HepG2 (cell line): ENCODE data around the gene ADSS1. TPM values are rescaled to one million over a fixed set of nuclear protein-coding genes. Genes with fewer than 3 reads are reported as not detected.

Experiments
- ATAC-seq: fragments of 200-7000 bp; cut with Tn5 transposase; 3 replicates; pipeline ENCODE4 v1.9.1; 2020; ENCODE audit warnings: mild to moderate bottlenecking, moderate library complexity
- BruUV-seq: library from RNA; stranded (reverse); fragments of 400-500 nt; replicated peaks from 2 replicates; lab custom pipeline; 2021; lab: Mats Ljungman, UMichigan
- CTCF ChIA-PET: fragments of 300-600 bp; formaldehyde crosslinking; extraction: SDS; loops from one replicate; lab custom pipeline; 2021; ENCODE audit warnings: low total read pairs, inconsistent platforms, low intra/inter-chr PET ratio; lab: Yijun Ruan, JAX
- POLR2A ChIA-PET: fragments of 350-600 bp; sonication (Branson Sonifier 250); formaldehyde crosslinking; loops from one replicate; lab custom pipeline; 2020; ENCODE audit warnings: antibody characterized with exemption, inconsistent platforms; lab: Yijun Ruan, JAX
- DNase-seq: peaks from one replicate; pipeline ENCODE4 v3.0.0-alpha.2; 2015; ENCODE audit warnings: low spot score
- FAIRE-seq: peaks from 3 replicates; lab custom pipeline; 2011; peaks lifted over from hg19 to GRCh38; lab: Jason Lieb, UNC
- H2AFZ ChIP-seq: one replicate; pipeline ENCODE4 v1.6.1; 2011; ENCODE audit warnings: low read length, inconsistent platforms
- H3K27ac ChIP-seq: fragments of 300-600 bp; 3 replicates; pipeline ENCODE4 v1.8.0; 2011; ENCODE audit warnings: mixed run types, mild to moderate bottlenecking, mixed read lengths, low read length, inconsistent platforms; ENCODE audit not compliant: insufficient read depth; ENCODE audit errors: extremely low read length
- H3K27me3 ChIP-seq, 2 experiments: fragments of 200-600 bp in 1 of 2; 2 replicates in 1 of 2; 3 replicates in 1 of 2; pipeline versions ENCODE4 v1.6.0 to v1.8.0; 2011; ENCODE audit warnings: low read length in 2 of 2, mild to moderate bottlenecking in 2 of 2, moderate library complexity in 2 of 2, inconsistent platforms in 1 of 2; ENCODE audit not compliant: insufficient read depth in 2 of 2, control insufficient read depth in 1 of 2
- H3K36me3 ChIP-seq, 2 experiments: fragments of 200-600 bp in 1 of 2; replicated peaks in 1 of 2; 2 replicates in 1 of 2; 3 replicates in 1 of 2; pipeline versions ENCODE4 v1.5.1 to v1.8.0; 2011; ENCODE audit warnings: low read length in 2 of 2, inconsistent platforms in 1 of 2; ENCODE audit not compliant: insufficient read depth in 2 of 2, control insufficient read depth in 1 of 2
- H3K4me1 ChIP-seq: 2 replicates; pipeline ENCODE4 v1.5.1; 2012; ENCODE audit warnings: low read length, inconsistent platforms; ENCODE audit not compliant: insufficient read depth
- H3K4me2 ChIP-seq: 2 replicates; pipeline ENCODE4 v1.6.0; 2011; ENCODE audit warnings: low read depth, low read length, inconsistent platforms
- H3K4me3 ChIP-seq, 3 experiments: fragments of 200-600 bp in 1 of 3; sonication (generic), shearing (Covaris generic) in 1 of 3; replicated peaks in 1 of 3; 2 replicates each; pipeline ENCODE4 v1.5.1; 2011 to 2016; ENCODE audit warnings: low read length in 3 of 3, inconsistent platforms in 2 of 3, low read depth in 2 of 3, mild to moderate bottlenecking in 2 of 3, control low read depth in 1 of 3, mixed read lengths in 1 of 3; ENCODE audit not compliant: insufficient read depth in 1 of 3
- H3K79me2 ChIP-seq: one replicate; pipeline ENCODE4 v1.6.1; 2011; ENCODE audit warnings: low read length, inconsistent platforms; ENCODE audit not compliant: insufficient read depth
- H3K9ac ChIP-seq: 2 replicates; pipeline ENCODE4 v1.6.0; 2011; ENCODE audit warnings: mild to moderate bottlenecking, low read depth, low read length, inconsistent platforms; ENCODE audit not compliant: insufficient read depth
- H3K9me3 ChIP-seq: 2 replicates; pipeline ENCODE4 v1.5.1; 2012; ENCODE audit warnings: mild to moderate bottlenecking, low read length
- H4K20me1 ChIP-seq: 2 replicates; pipeline ENCODE4 v1.6.0; 2011; ENCODE audit warnings: inconsistent platforms, mild to moderate bottlenecking, low read length, moderate library complexity; ENCODE audit not compliant: insufficient read depth
- AGO2 ChIP-seq: fragments of 200-400 bp; formaldehyde crosslinking; optimal IDR thresholded peaks from 2 replicates; pipeline ENCODE3; 2017; ENCODE audit warnings: mild to moderate bottlenecking, low read depth, low read length, moderate library complexity
- AKAP8 ChIP-seq: sonication (generic); formaldehyde crosslinking; IDR thresholded peaks from 2 replicates; pipeline ENCODE4 v1.5.1; 2020; ENCODE audit warnings: mild to moderate bottlenecking, missing genetic modification reagents
- CAMTA2 ChIP-seq: sonication (generic); formaldehyde crosslinking; IDR thresholded peaks from 2 replicates; pipeline ENCODE4 v1.4.0; 2020; ENCODE audit warnings: mild to moderate bottlenecking, missing genetic modification reagents, borderline replicate concordance
- IKZF5 ChIP-seq: IDR thresholded peaks from 2 replicates; pipeline ENCODE4 v1.6.1; 2018; ENCODE audit warnings: missing genetic modification reagents, mild to moderate bottlenecking, missing compliant biosample characterization
- NONO ChIP-seq, 2 experiments: fragments of 450-650 bp in 1 of 2; sonication (generic) in 1 of 2; formaldehyde crosslinking in 1 of 2; IDR thresholded peaks in 1 of 2; conservative IDR thresholded peaks in 1 of 2; 2 replicates each; pipeline versions ENCODE4 v1.6.1 to v1.8.0; 2017 to 2022; ENCODE audit warnings: mild to moderate bottlenecking in 1 of 2, missing genetic modification reagents in 1 of 2, moderate library complexity in 1 of 2
- POLR2A ChIP-seq, 2 experiments: IDR thresholded peaks; 2 replicates each; pipeline ENCODE4 v1.6.1; 2011; ENCODE audit warnings: low read depth in 2 of 2, low read length in 2 of 2, mild to moderate bottlenecking in 1 of 2, moderate library complexity in 1 of 2; ENCODE audit not compliant: insufficient read depth in 1 of 2
- POLR2AphosphoS5 ChIP-seq: IDR thresholded peaks from 2 replicates; pipeline ENCODE4 v1.6.1; 2012; ENCODE audit warnings: low read depth, low read length
- PRDM10 ChIP-seq: sonication (generic); formaldehyde crosslinking; IDR thresholded peaks from 2 replicates; pipeline ENCODE4 v1.4.0; 2020; ENCODE audit warnings: low read depth, missing genetic modification reagents
- RBFOX2 ChIP-seq: fragments of 200-400 bp; formaldehyde crosslinking; IDR thresholded peaks from 2 replicates; pipeline ENCODE4 v1.6.1; 2017; ENCODE audit warnings: low read depth, mild to moderate bottlenecking, low read length
- RBM22 ChIP-seq: fragments of 200-400 bp; formaldehyde crosslinking; optimal IDR thresholded peaks from 2 replicates; pipeline ENCODE3; 2017; ENCODE audit warnings: mild to moderate bottlenecking, low read length, moderate library complexity
- RFXANK ChIP-seq: IDR thresholded peaks from 2 replicates; pipeline ENCODE4 v1.6.1; 2016
- SMARCE1 ChIP-seq: fragments of 450-650 bp; IDR thresholded peaks from 2 replicates; pipeline ENCODE4 v1.6.1; 2017; ENCODE audit warnings: borderline replicate concordance
- SPEN ChIP-seq: sonication (generic); formaldehyde crosslinking; IDR thresholded peaks from 2 replicates; pipeline ENCODE4 v1.5.1; 2020; ENCODE audit warnings: low read depth, mild to moderate bottlenecking, missing genetic modification reagents
- ZBTB33 ChIP-seq: sonication (generic); formaldehyde crosslinking; IDR thresholded peaks from 2 replicates; pipeline ENCODE4 v1.4.0; 2020; ENCODE audit warnings: missing genetic modification reagents
- ZC3H13 ChIP-seq: sonication (generic); formaldehyde crosslinking; IDR thresholded peaks from 2 replicates; pipeline ENCODE4 v1.8.1; 2023; ENCODE audit warnings: mild to moderate bottlenecking, missing genetic modification reagents, moderate library complexity
- ZNF296 ChIP-seq: sonication (generic); formaldehyde crosslinking; conservative IDR thresholded peaks from 2 replicates; pipeline ENCODE4 v1.5.0; 2020; ENCODE audit warnings: mild to moderate bottlenecking, missing genetic modification reagents
- WGBS: methylation state at CpG from one replicate; pipeline ENCODE4 v1.1.6; 2017; ENCODE audit warnings: low lambda C conversion rate; 5-methylcytosine and 5-hydroxymethylcytosine counted together
- in situ Hi-C: cut with HindIII; loops from 2 replicates; pipeline ENCODE4 v1.10.0; 2017; ENCODE audit warnings: low pct_unique_long_range_greater_than_20kb; ENCODE audit not compliant: extremely low pct_ligation_motif_present
- intact Hi-C: fragments of 100-400 bp; cut with micrococcal nuclease; formaldehyde crosslinking; loops from one replicate; pipeline ENCODE4 v1.10.0; 2022; ENCODE audit not compliant: unreplicated experiment
- polyA plus RNA-seq, 8 experiments: library from polyadenylated mRNA; depleted of rRNA in 3 of 8; stranded (reverse) in 7 of 8; unstranded in 1 of 8; fragments of >200 nt; fragmentation: Illumina TruSeq in 4 of 8; extraction: Trizol in 4 of 8; gene quantifications; 2 replicates each; pipeline versions ENCODE4 v1.2.1 to v1.2.3, GENCODE V29; 2011 to 2016; ENCODE audit warnings: low read depth in 4 of 8, missing spikeins in 1 of 8, mixed read lengths in 1 of 8; ENCODE audit not compliant: insufficient read depth in 1 of 8
- total RNA-seq, 5 experiments: library from RNA; depleted of rRNA; stranded (reverse); fragments of >200 nt; fragmentation: Illumina TruSeq; extraction: Trizol; gene quantifications; 2 replicates each; pipeline ENCODE4 v1.2.3, GENCODE V29; 2016; ENCODE audit warnings: low read depth in 1 of 5

Gene ADSS1
- total and polyA plus RNA-seq, 2 of the 13 experiments (the other 11 are each of a cell fraction or from before 2014, with no cell fraction given): 1.0 to 36.7 TPM

- POLR2A ChIA-PET: interaction anchor here (1.3 to 2.2 kb wide), 2 partner anchors 9 to 11 kb away, joined by 4 to 13 read pairs; no protein-coding TSS in a partner anchor
- WGBS: 98% methylated on average over 14 of the region's 19 CpGs
- ATAC-seq (no peak), FAIRE-seq (no peak), DNase-seq (no peak)
- Histone ChIP-seq H3K79me2 (peaks cover 67% of the 10 kb centered on the region), H3K4me1 (peaks cover 54% of the 10 kb centered on the region), H3K9ac (no peak overlapping the region), H3K27me3 (no peaks in the 10 kb centered on the region), H2AFZ (no peak overlapping the region), H3K9me3 (no peaks in the 10 kb centered on the region), H3K36me3 (peaks cover 15 to 60% of the 10 kb centered on the region in 2 experiments), H3K4me2 (no peak overlapping the region), H4K20me1 (peaks cover 60% of the 10 kb centered on the region), H3K27ac (no peak overlapping the region), H3K4me3 (no peak overlapping the region)
- intact Hi-C loops (no loop called here), in situ Hi-C loops (no loop called here)
- BruUV-seq: no TSS peak
- CTCF ChIA-PET: no interaction called here
- TF ChIP-seq POLR2AphosphoS5 (peak; percentile 55), PRDM10 (no peak), ZBTB33 (0 out of 2 replicates have a peak, but pooled peaks have one; percentile 53), CAMTA2 (CRISPR knock-in tag) (no peak), AGO2 (peak; percentile 95), RBFOX2 (peak; percentile 59), ZC3H13 (CRISPR knock-in tag) (peak; percentile 90), SMARCE1 (no peak), SPEN (CRISPR knock-in tag) (0 out of 2 replicates have a peak, but pooled peaks have one; percentile 27), NONO (IDR thresholded peaks at IDR 0.05) (no peak), NONO (CRISPR knock-in tag; conservative IDR thresholded peaks at IDR 0.05) (peak; percentile 27; the same call in 1 of the 2 replicates), RFXANK (no peak), AKAP8 (CRISPR knock-in tag) (0 out of 2 replicates have a peak, but pooled peaks have one; percentile 0), IKZF5 (CRISPR knock-in tag) (no peak), ZNF296 (no peak), POLR2A (IDR thresholded peaks at IDR 0.05; ENCODE audit: insufficient read depth in 1 of 2, low read depth in 2 of 2, low read length in 2 of 2) (peak in 1 of 2 experiments; percentile 60; a peak in 2 of 4 replicates), RBM22 (peak; percentile 23)
Measured at GRCh38 chr14:104757681-104758392, 33.8 kb downstream of the ADSS1 start.
